ENCODE data around the gene PAX5. TPM values are rescaled to one million over a fixed set of nuclear protein-coding genes. Genes with fewer than 3 reads are reported as not detected.

The PAX5 gene
- total RNA-seq, 4 donors from 2014 or later, result 0.95 to 61.9 (median 3.6) TPM; not detected in 1

DNA sequence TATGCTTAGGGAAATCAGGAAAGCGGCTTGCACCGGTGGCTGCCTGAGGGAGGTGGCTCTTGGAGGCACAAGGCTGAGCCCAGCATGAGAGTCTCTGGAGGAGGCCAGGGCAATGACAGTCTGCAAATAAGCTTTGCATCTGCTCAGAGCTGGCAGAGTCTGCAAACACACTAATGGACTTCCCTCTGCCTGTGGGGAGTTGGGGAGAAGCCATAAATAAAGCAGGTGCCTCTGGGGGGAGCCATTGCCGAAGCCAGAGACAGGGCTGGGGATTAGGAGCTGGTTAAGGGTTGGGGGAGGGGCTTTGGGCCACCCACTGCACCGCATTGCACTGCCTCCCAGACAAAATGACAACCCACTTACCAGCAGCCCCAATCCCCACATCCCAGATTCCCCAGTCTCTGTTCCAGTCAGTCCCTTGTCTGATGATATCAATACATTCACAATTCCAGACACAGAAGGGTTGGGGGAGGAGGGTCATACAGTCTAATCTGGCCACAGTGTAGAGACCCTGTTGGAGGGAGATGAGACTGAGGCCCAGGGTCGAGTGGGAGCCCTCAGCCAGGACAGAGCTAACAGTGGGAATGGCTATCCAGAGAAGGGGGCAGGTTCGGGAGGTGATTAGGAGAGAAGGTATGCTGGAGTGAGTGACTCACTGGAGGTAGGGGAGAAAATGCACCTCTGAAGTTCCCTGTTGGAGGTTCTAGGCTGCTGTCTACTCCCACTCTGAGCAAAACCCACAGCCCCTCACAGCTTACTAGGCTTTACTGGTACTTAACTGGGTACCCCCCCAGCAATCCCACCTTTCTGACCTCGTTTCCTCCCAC, 53.7 kb downstream of the PAX5 start:
- no peak for DNase-seq
- Histone ChIP-seq H3K4me3 (no peak overlapping the region), H3K4me1 (no peaks in the 10 kb centered on the region), H3K36me3 (no peaks in the 10 kb centered on the region), H3K27me3 (peaks cover 0 to under 1% of the 10 kb centered on the region in 2 donors), H3K27ac (no peak overlapping the region), H3K9me3 (no peaks in the 10 kb centered on the region)
- no peak for TF ChIP-seq CTCF (IDR thresholded peaks at IDR 0.05)
- TF ChIP-seq POLR2A (IDR thresholded peaks at IDR 0.05), result no peak

DNA sequence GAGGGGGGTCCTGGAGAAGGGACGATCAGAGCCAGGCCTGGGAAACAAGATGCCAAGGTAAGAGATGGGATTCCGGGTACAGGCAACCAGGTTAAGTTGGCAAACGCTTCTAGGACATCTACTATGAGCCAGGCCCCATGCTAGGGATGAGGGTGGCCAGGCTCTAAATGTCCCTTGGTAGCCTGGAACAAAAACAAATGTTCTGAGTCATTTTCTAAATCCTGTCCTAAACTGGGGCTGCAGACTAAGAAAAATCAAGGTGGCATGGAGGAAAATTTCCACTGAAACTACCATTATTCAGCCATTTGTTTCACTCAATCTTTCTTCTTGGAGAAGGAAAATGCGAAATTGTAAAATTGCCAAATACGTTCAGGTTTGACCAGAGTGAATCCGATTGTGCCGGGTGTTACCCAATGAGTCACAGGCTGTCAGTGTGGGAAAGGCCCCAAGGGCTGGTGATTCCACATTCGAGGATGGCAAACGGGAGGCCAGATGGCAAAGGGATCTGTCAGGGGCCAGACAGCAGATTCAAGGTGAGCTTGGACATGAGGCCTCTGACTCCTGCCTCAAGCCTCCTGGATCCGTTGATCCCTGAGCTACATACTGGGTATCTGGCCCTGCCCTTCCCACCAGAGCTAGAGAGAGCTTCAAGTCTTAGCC, 57.6 kb downstream of the PAX5 start:
- H3K27ac ChIP-seq, result no peak overlapping the region
- no peaks in the 10 kb centered on the region for H3K9me3 ChIP-seq
- no peak for DNase-seq

DNA sequence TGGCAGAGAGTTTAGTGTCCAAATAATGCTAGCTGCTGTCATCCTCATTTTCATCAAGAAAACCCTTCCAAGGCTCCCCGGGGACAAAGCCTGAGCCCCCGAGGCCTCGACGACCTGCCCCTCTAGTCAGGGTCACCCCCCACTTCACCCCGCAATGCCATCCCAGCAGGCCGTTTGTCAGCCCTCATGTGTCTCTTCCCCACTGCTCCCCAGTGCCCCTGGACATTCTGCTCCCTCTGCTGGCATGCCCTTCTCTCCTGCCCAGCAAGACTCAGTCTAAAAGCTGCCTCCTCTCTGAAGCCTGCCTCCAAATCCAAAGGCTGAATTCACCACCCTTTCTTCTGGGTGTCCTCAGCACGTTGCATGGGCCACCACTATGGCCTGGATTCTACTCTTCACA, 59.3 kb downstream of the PAX5 start:
- Histone ChIP-seq H3K4me1 (no peaks in the 10 kb centered on the region), H3K36me3 (no peaks in the 10 kb centered on the region), H3K9me3 (no peaks in the 10 kb centered on the region), H3K27me3 (no peaks in the 10 kb centered on the region), H3K4me3 (no peak overlapping the region), H3K27ac (no peak overlapping the region)
- no peak for DNase-seq
- TF ChIP-seq POLR2A (IDR thresholded peaks at IDR 0.05) (no peak), CTCF (IDR thresholded peaks at IDR 0.05) (no peak)

More for the DNA sequence above, 57.6 kb downstream of the PAX5 start:
- Histone ChIP-seq H3K4me1 (no peaks in the 10 kb centered on the region), H3K27me3 (no peaks in the 10 kb centered on the region), H3K36me3 (no peaks in the 10 kb centered on the region), H3K4me3 (no peak overlapping the region)
- TF ChIP-seq CTCF (IDR thresholded peaks at IDR 0.05) (no peak), POLR2A (IDR thresholded peaks at IDR 0.05) (no peak)

- DNase-seq, result no peak
- Histone ChIP-seq H3K4me1 (no peaks in the 10 kb centered on the region), H3K27me3 (no peaks in the 10 kb centered on the region), H3K4me3 (no peak overlapping the region), H3K36me3 (no peaks in the 10 kb centered on the region), H3K27ac (no peak overlapping the region), H3K9me3 (no peaks in the 10 kb centered on the region)
- TF ChIP-seq CTCF (IDR thresholded peaks at IDR 0.05), result no peak
- no peak for TF ChIP-seq POLR2A (IDR thresholded peaks at IDR 0.05)
These were observed 62.1 kb downstream of the PAX5 start for GRCh38 chr9:36971935-36972488.

- Histone ChIP-seq H3K36me3 (no peaks in the 10 kb centered on the region), H3K9me3 (no peaks in the 10 kb centered on the region), H3K27ac (no peak overlapping the region), H3K4me3 (no peak overlapping the region), H3K27me3 (no peaks in the 10 kb centered on the region), H3K4me1 (no peaks in the 10 kb centered on the region)
- no peak for TF ChIP-seq CTCF (IDR thresholded peaks at IDR 0.05)
- TF ChIP-seq POLR2A (IDR thresholded peaks at IDR 0.05), result no peak
- no peak for DNase-seq
These were observed 63.8 kb downstream of the PAX5 start for GRCh38 chr9:36970007-36970888.
